Body of pancreas (tissue), 4 donors: ENCODE results near the gene RAP1A. TPM values are rescaled to one million over a fixed set of nuclear protein-coding genes. Genes with fewer than 3 reads are reported as not detected.

ENCODE experiments used
- ATAC-seq: fragments of 150-250 bp; one replicate; pipeline ENCODE4 v1.9.1; 2016
- DNase-seq, 4 donors: peaks; one replicate each; pipeline ENCODE4 v3.0.0-alpha.2; 2019
- H3K27ac ChIP-seq, 4 donors: fragments of 200-600 bp; sonication (generic); 1 replicate in 3 of 4; 2 replicates in 1 of 4; pipeline versions ENCODE4 v1.5.1 to v1.6.1; 2016 to 2019; ENCODE audit warnings: mild to moderate bottlenecking in 1 of 4, mixed read lengths in 1 of 4, moderate library complexity in 1 of 4
- H3K27me3 ChIP-seq, 2 donors: fragments of 200-600 bp; sonication (generic); one replicate each; pipeline ENCODE4 v1.6.0; 2016; ENCODE audit warnings: mild to moderate bottlenecking in 1 of 2
- H3K36me3 ChIP-seq, 2 donors: fragments of 200-600 bp; sonication (generic); replicated peaks in 1 of 2; 2 replicates each; pipeline ENCODE4 v1.5.1; 2016; ENCODE audit warnings: low read depth in 2 of 2; ENCODE audit not compliant: insufficient read depth in 1 of 2
- H3K4me1 ChIP-seq: fragments of 200-600 bp; sonication (generic); one replicate; pipeline ENCODE4 v1.6.0; 2016
- H3K4me3 ChIP-seq, 2 donors: fragments of 200-600 bp; sonication (generic); 1 replicate in 1 of 2; 2 replicates in 1 of 2; pipeline ENCODE4 v1.5.1; 2016 to 2019
- H3K9me3 ChIP-seq, 3 donors: fragments of 200-600 bp; sonication (generic); 1 replicate in 2 of 3; 2 replicates in 1 of 3; pipeline ENCODE4 v1.5.1; 2016
- CTCF ChIP-seq, 7 experiments: fragments of 450-650 bp in 4 of 7; fragments of 200-600 bp in 3 of 7; sonication (generic) in 3 of 7; IDR thresholded peaks; one replicate each; pipeline ENCODE4 v1.5.1; 2016 to 2019; ENCODE audit warnings: antibody characterized with exemption in 7 of 7
- POLR2A ChIP-seq, 3 donors: fragments of 450-650 bp; IDR thresholded peaks; one replicate each; pipeline ENCODE4 v1.6.1; 2016; ENCODE audit warnings: antibody characterized with exemption in 3 of 3, mild to moderate bottlenecking in 2 of 3
- WGBS, 2 donors: methylation state at CpG; one replicate each; pipeline ENCODE4 v1.1.5; 2017; 5-methylcytosine and 5-hydroxymethylcytosine counted together
- intact Hi-C: fragments of 100-400 bp; cut with DNase I; formaldehyde crosslinking; loops from one replicate; pipeline ENCODE4 v1.15.1; 2023
- total RNA-seq, 2 donors: library from RNA; depleted of rRNA; stranded (reverse); fragments of >200 nt; gene quantifications; one replicate each; pipeline ENCODE4 v1.1.0, GENCODE V29; 2016

The RAP1A gene
- total RNA-seq, 2 donors from 2014 or later: 16.2 to 16.6 TPM

DNA sequence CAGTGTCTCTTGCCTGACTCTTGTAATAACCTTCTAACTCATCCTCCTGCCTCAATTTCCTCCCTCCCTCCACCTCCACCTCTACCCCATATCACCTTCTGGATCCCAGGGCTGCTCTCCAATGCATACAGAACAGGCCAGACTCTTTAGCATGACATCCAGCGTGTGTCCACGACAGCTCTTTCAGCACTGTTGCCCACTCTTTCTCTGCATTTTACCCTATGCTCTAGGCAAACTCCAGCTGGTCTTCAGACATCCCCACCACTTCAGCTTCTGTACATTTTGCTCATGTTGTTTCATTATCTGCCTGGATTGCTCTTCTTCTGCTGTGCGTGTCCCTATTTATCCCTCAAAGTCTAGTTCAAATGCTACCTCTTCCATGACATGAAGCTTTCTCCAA lies 114.8 kb downstream of the RAP1A start:
- no peak for TF ChIP-seq POLR2A (IDR thresholded peaks at IDR 0.05)
- no peak for TF ChIP-seq CTCF (IDR thresholded peaks at IDR 0.05)
- no peak overlapping the region for H3K4me3 ChIP-seq
- no peak for DNase-seq
- WGBS, 2 donors: 84 to 98% methylated on average over 3 of the region's 3 CpGs
- H3K27me3 ChIP-seq: no peaks in the 10 kb centered on the region
- H3K27ac ChIP-seq: no peak overlapping the region
- peaks cover 18% of the 10 kb centered on the region for H3K4me1 ChIP-seq
- intact Hi-C loops: no loop called here
- H3K9me3 ChIP-seq: no peaks in the 10 kb centered on the region
- no peaks in the 10 kb centered on the region for H3K36me3 ChIP-seq
- ATAC-seq: no peak

GRCh38 chr1:111734856-111735255 lies 115.3 kb downstream of the RAP1A start:
- Histone ChIP-seq H3K36me3 (no peaks in the 10 kb centered on the region), H3K9me3 (no peaks in the 10 kb centered on the region), H3K4me1 (peaks cover 22% of the 10 kb centered on the region), H3K27ac (no peak overlapping the region), H3K27me3 (no peaks in the 10 kb centered on the region), H3K4me3 (no peak overlapping the region)
- TF ChIP-seq CTCF (IDR thresholded peaks at IDR 0.05): no peak
- TF ChIP-seq POLR2A (IDR thresholded peaks at IDR 0.05): no peak
- intact Hi-C loops: no loop called here
- 86 to 91% methylated on average over 3 of the region's 3 CpGs for WGBS, 2 donors
- no peak for ATAC-seq
- no peak for DNase-seq

DNA sequence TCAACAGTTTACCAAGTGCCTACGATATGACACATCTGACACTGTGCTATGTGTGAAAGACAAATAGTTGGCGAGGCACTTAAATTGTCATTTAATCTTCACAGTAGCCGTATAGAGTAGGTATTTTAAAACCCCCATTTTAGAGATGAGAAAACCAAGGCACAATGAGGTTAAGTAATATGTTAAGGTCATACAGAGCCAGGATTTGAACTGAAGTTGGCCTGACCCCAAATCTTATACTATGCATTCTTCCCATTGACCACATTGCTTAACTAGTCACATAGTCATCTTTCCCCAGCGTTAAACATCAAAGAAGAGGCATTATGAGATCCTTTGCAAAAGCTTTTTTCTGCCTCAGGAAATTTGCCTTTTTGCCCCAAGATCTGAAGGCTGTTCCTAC lies 115.7 kb downstream of the RAP1A start:
- intact Hi-C loops: no loop called here
- H3K4me3 ChIP-seq: no peak overlapping the region
- no peaks in the 10 kb centered on the region for H3K9me3 ChIP-seq
- no peak for DNase-seq
- ATAC-seq: no peak
- no peaks in the 10 kb centered on the region for H3K36me3 ChIP-seq
- no peaks in the 10 kb centered on the region for H3K27me3 ChIP-seq
- WGBS, 2 donors: 84 to 93% methylated on average over 4 of the region's 4 CpGs
- H3K4me1 ChIP-seq: peaks cover 27% of the 10 kb centered on the region
- H3K27ac ChIP-seq: no peak overlapping the region
- no peak for TF ChIP-seq POLR2A (IDR thresholded peaks at IDR 0.05)
- no peak for TF ChIP-seq CTCF (IDR thresholded peaks at IDR 0.05)

DNA sequence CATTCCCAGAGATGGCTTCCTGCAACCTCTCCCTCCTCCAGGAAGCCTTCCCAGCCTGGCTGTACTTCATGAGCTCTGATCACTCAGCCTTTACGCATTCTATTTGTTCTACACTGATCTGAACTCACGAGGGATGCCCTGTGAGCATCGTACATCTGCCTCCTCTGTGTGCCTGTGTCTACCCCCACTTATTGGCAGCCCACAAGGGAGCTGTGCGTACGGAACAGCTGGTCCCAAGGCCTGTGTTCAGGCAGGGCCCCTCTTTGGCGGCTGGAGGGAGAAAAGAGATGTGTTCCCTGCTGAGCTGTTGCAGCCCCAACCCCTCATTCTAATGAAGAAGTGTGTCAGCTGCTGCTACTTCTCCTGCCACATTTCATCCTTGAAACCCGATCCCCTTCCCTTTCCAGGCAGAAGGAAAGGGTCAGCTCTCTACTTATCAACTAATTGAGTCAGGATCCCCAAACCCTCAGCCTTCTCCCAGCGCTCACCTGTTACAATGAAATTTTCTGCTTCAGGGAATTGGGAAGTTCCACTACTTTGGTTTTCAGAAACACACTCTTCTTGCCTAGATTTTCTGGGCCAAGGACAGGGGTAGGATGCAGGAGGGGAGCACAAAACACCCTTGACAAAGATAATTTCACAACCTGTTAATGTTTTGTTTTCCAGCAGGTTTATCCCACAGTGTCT lies 116.4 kb downstream of the RAP1A start:
- intact Hi-C loops: no loop called here
- no peaks in the 10 kb centered on the region for H3K27me3 ChIP-seq
- ATAC-seq (no peak), DNase-seq (no peak)
- peaks cover 31% of the 10 kb centered on the region for H3K4me1 ChIP-seq
- no peak overlapping the region for H3K27ac ChIP-seq
- 83 to 85% methylated on average over 8 of the region's 8 CpGs for WGBS, 2 donors
- TF ChIP-seq POLR2A (IDR thresholded peaks at IDR 0.05) (no peak), CTCF (IDR thresholded peaks at IDR 0.05) (no peak)
- H3K9me3 ChIP-seq: no peaks in the 10 kb centered on the region
- no peaks in the 10 kb centered on the region for H3K36me3 ChIP-seq
- no peak overlapping the region for H3K4me3 ChIP-seq

GRCh38 chr1:111736548-111737215 lies 117.1 kb downstream of the RAP1A start:
- H3K4me1 ChIP-seq: peaks cover 31% of the 10 kb centered on the region
- H3K27ac ChIP-seq: no peak overlapping the region
- no peak overlapping the region for H3K4me3 ChIP-seq
- WGBS, 2 donors: 73 to 77% methylated on average over 4 of the region's 4 CpGs
- H3K9me3 ChIP-seq: no peaks in the 10 kb centered on the region
- no peaks in the 10 kb centered on the region for H3K27me3 ChIP-seq
- H3K36me3 ChIP-seq: no peaks in the 10 kb centered on the region
- DNase-seq (no peak), ATAC-seq (no peak)
- intact Hi-C loops: no loop called here
- TF ChIP-seq CTCF (IDR thresholded peaks at IDR 0.05) (no peak), POLR2A (IDR thresholded peaks at IDR 0.05) (no peak)
